C4-2B (cell line): ENCODE data around the gene EPB41L3.
"Not testable (repeated sequence)": the region's sequence is repeated elsewhere in the genome, so short reads cannot be mapped to it uniquely, and the experiment has no call there.

Experiments
- H3K27ac ChIP-seq: fragments of 450-650 bp; 2 replicates; pipeline ENCODE4 v1.5.1; 2017
- CTCF ChIP-seq: fragments of 450-650 bp; conservative IDR thresholded peaks from 2 replicates; pipeline ENCODE4 v1.5.1; 2017; ENCODE audit warnings: mild to moderate bottlenecking
- ZFX ChIP-seq: fragments of 450-650 bp; IDR thresholded peaks from 2 replicates; pipeline ENCODE4 v1.6.1; 2017

The EPB41L3 gene

GRCh38 chr18:5496305-5496704 is 47.5 kb downstream of the EPB41L3 start:
- TF ChIP-seq ZFX (no peak), CTCF (no peak)
- H3K27ac ChIP-seq = no peak overlapping the region

- TF ChIP-seq ZFX = no peak
- no peak for TF ChIP-seq CTCF
These were observed 52.9 kb downstream of the EPB41L3 start for GRCh38 chr18:5490753-5491480.

GRCh38 chr18:5488844-5489243 is 55.0 kb downstream of the EPB41L3 start:
- TF ChIP-seq ZFX (no peak), CTCF (no peak)
- H3K27ac ChIP-seq = no peak overlapping the region

More at GRCh38 chr18:5490753-5491480, 52.9 kb downstream of the EPB41L3 start:
- no peak overlapping the region for H3K27ac ChIP-seq

- not testable (repeated sequence) for H3K27ac ChIP-seq
These were observed 55.8 kb downstream of the EPB41L3 start for GRCh38 chr18:5488044-5488443.

GRCh38 chr18:5484526-5484925 is 59.3 kb downstream of the EPB41L3 start:
- no peak for TF ChIP-seq ZFX
- H3K27ac ChIP-seq = no peak overlapping the region

GRCh38 chr18:5481621-5482020 is 62.2 kb downstream of the EPB41L3 start:
- no peak for TF ChIP-seq CTCF
- no peak for TF ChIP-seq ZFX
- H3K27ac ChIP-seq = no peak overlapping the region

- no peak for TF ChIP-seq CTCF
- no peak overlapping the region for H3K27ac ChIP-seq
These were observed 65.5 kb downstream of the EPB41L3 start for GRCh38 chr18:5478261-5478660.

- no peak overlapping the region for H3K27ac ChIP-seq
These were observed 66.6 kb downstream of the EPB41L3 start for GRCh38 chr18:5476961-5477800.

More at GRCh38 chr18:5476961-5477800, 66.6 kb downstream of the EPB41L3 start:
- TF ChIP-seq ZFX (no peak), CTCF (no peak)
